NCI-H1436 (cell line): Measurements from ENCODE around the gene UBE2E1.
A peak's percentile ranks its signal among the peaks of the same experiment; 100 is the strongest.
"Not testable (repeated sequence)": the region's sequence is repeated elsewhere in the genome, so short reads cannot be mapped to it uniquely, and the experiment has no call there.

Experiments used
- DNase-seq: peaks from one replicate; lab custom pipeline; 2025; lab: John Stamatoyannopoulos, UW

Gene UBE2E1

GRCh38 chr3:23880703-23881339, 75.1 kb downstream of the UBE2E1 start:
- no peak for DNase-seq

- DNase-seq: not testable (repeated sequence)
Measured at GRCh38 chr3:23881993-23882392, 76.2 kb downstream of the UBE2E1 start.

DNA sequence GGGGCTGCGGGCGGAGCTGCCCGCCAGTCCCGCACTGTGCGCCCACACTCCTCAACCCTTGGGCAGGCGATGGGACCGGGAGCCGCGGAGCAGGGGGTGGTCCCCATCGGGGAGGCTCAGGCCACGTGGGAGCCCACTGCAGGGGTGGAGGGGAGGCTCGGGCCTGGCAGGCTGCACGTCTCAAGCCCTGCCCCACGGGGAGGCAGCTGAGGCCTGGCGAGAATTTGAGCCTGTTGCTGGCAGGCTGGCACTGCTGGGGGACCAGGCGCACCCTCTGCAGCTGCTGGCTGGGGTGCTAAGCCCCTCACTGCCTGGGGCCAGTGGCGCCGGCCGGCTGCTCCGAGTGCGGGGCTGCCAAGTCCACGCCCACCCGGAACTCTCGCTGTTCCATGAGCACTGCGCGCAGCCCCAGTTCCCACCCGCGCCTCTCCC, 76.7 kb downstream of the UBE2E1 start:
- DNase-seq: no peak

- no peak for DNase-seq
Measured at GRCh38 chr3:23884481-23884880, 78.7 kb downstream of the UBE2E1 start.

DNA sequence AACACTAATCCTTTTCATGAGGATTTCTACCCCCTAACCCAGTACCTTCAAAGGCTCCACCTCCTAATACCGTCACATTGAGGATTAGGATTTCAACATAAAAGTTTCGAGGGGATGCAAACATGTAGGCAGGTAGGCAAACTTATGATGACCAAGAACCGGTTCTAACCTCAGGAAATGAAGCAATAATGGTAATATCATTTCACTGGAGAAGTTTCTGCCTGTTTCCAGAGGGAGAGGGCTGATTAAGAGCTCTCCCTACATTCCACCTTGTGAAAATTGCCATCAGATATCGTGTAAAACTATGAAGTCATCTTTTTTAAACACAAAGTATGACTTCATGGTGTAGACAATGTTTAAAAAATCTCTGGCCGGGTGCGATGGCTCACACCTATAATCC, 79.5 kb downstream of the UBE2E1 start:
- no peak for DNase-seq

DNA sequence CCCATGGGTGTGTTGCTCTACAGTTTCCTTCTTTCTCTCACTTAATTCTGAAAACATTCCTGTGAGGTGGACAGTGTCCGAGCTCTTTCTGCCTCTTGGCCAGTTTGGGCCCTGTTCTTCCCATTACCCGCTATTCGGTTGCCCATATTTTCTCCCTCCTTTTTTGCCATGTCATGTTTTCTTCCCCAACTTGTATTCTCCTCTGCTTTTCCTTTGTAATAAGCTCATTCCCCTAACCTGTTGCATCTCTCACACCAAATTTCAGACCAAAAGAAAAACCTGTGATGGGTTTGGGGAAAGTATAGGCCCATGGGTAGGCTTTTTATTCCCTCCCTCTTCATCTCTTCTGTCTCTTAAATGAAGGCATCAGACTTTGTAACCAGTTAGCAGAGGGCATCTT, 80.6 kb downstream of the UBE2E1 start:
- DNase-seq: no peak

DNA sequence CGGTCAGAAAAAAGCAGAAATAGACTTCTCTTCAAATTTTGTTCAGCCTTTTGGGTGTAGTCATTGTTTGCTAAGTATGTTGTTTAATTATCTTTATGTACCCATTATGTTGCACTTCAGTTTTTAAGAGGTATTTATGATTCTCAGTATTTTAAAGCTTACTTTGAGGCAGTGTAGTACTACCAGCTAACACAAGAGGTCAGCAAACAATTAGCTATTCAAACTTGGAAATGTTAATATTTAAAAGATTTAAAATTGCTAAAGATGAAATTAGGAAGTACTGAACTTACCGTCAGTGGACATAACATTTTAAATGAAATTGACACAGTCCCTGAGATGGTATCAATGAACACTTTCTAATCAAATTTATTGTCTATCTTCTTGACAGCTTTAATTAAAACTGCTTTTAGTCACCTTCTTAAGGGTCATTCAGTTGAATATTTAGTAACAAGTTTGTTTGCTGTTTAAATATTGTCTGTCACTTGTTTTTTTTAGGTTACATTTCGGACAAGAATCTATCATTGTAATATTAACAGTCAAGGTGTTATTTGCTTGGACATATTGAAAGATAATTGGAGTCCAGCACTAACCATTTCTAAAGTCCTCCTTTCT, 83.0 kb downstream of the UBE2E1 start:
- DNase-seq: peak; percentile 3

DNA sequence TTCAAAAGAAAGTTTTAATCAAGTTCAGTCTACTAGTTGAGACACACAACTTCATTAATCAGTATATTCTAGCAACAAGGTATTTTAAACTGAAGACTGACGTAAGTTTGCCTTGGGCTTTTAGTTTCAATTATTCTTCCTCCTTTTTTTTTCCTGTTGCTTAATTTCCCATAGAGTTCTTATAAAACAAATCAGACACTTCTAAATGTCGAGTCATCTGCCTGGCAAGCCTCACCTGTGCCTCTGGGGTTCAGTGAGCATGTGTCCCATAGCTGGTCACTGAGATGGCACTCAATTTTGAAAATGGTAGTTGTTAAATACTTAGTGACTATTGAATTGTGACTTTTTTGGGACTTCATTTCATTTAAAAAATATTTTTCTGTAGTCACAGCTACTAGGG, 83.6 kb downstream of the UBE2E1 start:
- no peak for DNase-seq

GRCh38 chr3:23889950-23890349, 84.2 kb downstream of the UBE2E1 start:
- DNase-seq: no peak

DNA sequence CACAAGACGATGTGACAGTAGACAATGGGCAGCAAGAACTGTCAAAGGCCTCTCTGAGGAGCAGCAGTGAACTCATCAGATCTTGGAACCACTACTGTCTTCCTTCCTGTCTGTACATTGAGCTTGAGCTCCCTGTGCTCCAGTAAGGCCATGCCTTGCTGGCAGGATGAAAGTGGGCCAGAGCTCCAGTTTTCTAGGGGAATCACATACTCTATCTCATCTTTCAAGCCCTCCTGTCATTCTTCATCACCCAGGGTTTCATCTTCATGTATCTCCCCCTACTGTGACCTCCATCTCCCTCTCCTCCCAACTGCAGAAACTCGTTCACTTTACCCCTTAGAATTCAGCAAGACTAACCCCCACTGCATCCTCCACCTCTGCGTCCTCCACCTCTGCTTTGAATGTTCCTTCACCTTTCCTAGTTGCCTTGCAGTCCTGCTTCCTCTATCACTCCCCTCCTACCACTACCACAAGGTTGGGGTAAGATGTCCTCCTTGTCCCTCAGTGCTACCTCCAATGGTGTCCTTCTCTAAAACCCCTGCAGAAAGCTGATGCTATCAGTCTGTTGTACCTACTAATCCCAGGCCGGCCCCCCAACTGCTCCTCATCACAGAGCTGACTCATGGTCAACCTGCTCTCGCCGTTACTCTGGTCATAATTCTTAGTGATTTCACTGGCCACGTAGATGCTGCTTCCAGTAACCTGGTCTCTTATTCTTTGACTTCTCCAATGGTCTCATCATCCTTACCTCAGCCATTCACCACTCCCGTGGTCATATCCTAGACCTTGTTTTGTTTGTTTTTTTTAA, 88.7 kb downstream of the UBE2E1 start:
- no peak for DNase-seq

DNA sequence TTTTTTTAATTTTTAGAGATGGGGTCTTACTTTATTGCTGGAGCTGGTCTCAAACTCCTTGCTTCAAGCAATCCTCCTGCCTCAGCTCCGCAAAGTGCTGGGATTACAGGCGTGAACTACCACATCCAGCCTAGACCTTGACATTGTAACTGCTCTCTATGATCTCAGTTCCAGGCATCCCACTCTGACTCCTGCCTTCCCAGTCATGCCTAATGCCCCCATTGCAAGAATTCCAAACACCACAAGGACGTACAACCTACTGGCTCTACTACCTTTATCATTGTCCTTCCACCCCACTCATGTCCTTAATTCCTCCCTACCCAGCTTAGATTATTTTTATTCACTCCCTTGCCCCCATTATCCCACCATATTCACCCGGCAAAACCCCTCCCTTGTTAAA, 89.4 kb downstream of the UBE2E1 start:
- no peak for DNase-seq

- DNase-seq: no peak
Measured at GRCh38 chr3:23900744-23901143, 95.0 kb downstream of the UBE2E1 start.

DNA sequence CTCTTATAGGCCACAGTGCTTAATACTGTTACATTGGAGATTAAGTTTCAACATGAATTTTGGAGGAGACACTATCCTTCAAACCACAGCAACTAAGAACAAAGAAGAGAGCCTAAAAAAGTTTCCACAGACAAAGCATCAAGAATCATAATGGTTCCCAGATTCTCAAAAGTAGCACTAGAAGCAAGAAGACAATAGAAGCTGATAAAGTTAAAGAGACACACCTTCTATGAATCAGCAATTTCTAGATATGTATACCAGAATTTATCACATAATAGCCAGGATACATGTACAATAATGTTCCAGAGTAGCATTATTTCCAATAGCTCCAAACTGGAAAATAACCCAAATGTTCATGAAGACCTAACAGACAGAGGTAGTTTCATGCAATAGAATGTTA, 98.8 kb downstream of the UBE2E1 start:
- no peak for DNase-seq

- DNase-seq: no peak
Measured at GRCh38 chr3:23909341-23909740, 103.6 kb downstream of the UBE2E1 start.

GRCh38 chr3:23911397-23911796, 105.6 kb downstream of the UBE2E1 start:
- no peak for DNase-seq

DNA sequence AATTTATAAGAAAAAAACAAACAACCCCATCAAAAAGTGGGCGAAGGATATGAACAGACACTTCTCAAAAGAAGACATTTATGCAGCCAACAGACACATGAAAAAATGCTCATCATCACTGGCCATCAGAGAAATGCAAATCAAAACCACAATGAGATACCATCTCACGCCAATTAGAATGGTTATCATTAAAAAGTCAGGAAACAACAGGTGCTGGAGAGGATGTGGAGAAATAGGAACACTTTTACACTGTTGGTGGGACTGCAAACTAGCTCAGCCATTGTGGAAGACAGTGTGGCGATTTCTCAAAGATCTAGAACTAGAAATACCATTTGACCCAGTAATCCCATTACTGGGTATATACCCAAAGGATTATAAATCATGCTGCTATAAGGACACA, 106.6 kb downstream of the UBE2E1 start:
- not testable (repeated sequence) for DNase-seq

DNA sequence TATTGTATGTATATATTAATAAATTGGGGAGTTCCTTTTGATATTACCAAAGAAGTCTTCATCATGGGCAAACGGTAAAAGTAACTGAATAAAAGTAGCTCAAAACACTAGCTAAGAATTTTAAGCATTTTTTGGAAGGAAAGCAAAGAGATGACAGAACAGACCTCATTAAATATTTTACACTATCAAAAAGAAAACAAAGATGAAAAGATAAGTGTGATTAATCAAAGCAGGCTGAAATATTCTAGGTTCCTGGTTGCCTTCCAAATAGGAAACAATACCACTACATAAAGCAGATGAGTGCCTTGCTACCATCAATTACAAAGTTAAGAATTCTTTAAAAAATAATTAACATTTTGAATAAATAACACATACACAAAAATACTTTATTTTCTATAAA, 107.4 kb downstream of the UBE2E1 start:
- no peak for DNase-seq

DNA sequence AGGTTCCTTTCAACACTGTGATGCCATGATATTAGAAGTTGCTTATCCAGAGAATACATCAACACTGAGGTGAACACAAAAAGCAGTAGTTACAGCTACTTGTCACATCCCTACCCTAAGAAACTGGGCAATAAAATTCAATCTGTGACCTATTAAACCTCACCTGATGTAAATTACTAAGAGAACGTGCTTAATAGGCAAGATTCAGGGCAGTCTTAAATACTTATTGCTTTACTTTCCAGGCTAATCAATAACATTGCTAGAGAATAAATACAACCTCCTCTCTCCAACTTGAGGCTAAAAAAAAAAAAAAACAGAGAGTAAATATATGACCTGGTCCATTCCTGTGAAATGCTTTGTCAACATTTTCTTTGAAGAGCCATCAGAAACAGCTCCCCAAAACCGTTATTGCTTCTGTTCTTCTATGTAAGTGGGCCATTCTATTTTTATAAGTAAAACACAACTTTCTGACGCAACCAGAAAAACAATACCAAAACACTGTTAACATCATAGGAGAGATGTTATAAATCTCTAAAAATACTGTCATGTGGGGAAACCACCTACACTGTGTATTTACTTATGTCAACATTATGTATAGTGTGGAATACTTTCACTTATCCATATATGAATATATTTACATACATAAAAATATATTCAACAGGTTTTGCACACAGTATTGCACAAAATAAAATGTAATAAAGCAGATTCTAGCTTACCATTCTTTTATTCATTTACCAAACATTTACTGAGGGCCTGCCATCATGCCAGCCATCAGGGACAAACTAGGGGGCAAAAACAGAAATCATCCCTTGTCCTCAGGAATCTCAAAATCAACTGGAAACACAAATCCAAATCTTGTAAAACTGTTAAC, 108.4 kb downstream of the UBE2E1 start:
- no peak for DNase-seq

- no peak for DNase-seq
Measured at GRCh38 chr3:23915537-23916108, 109.9 kb downstream of the UBE2E1 start.

- no peak for DNase-seq
Measured at GRCh38 chr3:23916152-23916885, 110.6 kb downstream of the UBE2E1 start.
